Hepatocyte (in vitro differentiated cells): Measurements from ENCODE around the gene MPZL2. TPM values are rescaled to one million over a fixed set of nuclear protein-coding genes. Genes with fewer than 3 reads are reported as not detected.
"Not testable (repeated sequence)": the region's sequence is repeated elsewhere in the genome, so short reads cannot be mapped to it uniquely, and the experiment has no call there.

Experiments
- DNase-seq: peaks from one replicate; pipeline ENCODE4 v3.0.0-alpha.2; 2016; ENCODE audit warnings: low spot score
- H2AFZ ChIP-seq: fragments of 200-600 bp; sonication (generic); 2 replicates; pipeline ENCODE4 v1.6.0; 2016; ENCODE audit warnings: antibody characterized with exemption, mild to moderate bottlenecking
- H3K27ac ChIP-seq: fragments of 200-600 bp; sonication (generic); 2 replicates; pipeline ENCODE4 v1.5.1; 2016; ENCODE audit warnings: mild to moderate bottlenecking
- H3K27me3 ChIP-seq: fragments of 200-600 bp; sonication (generic); 2 replicates; pipeline ENCODE4 v1.6.1; 2016
- H3K36me3 ChIP-seq: fragments of 200-600 bp; sonication (generic); replicated peaks from 2 replicates; pipeline ENCODE4 v1.5.1; 2016; ENCODE audit warnings: low read depth; ENCODE audit not compliant: insufficient read depth
- H3K4me1 ChIP-seq: fragments of 200-600 bp; sonication (generic); 2 replicates; pipeline ENCODE4 v1.5.1; 2016; ENCODE audit warnings: mild to moderate bottlenecking, moderate library complexity; ENCODE audit not compliant: insufficient read depth
- H3K4me2 ChIP-seq: fragments of 200-600 bp; sonication (generic); 2 replicates; pipeline ENCODE4 v1.6.0; 2016
- H3K4me3 ChIP-seq: fragments of 200-600 bp; sonication (generic); 2 replicates; pipeline ENCODE4 v1.5.1; 2016; ENCODE audit warnings: mild to moderate bottlenecking
- H3K79me2 ChIP-seq: fragments of 200-600 bp; sonication (generic); 2 replicates; pipeline ENCODE4 v1.6.0; 2017; ENCODE audit warnings: mild to moderate bottlenecking
- H3K9me2 ChIP-seq: fragments of 200-600 bp; sonication (generic); replicated peaks from 2 replicates; pipeline ENCODE4 v1.6.0; 2017; ENCODE audit warnings: mild to moderate bottlenecking; ENCODE audit not compliant: insufficient read depth
- H3K9me3 ChIP-seq: fragments of 200-600 bp; sonication (generic); 2 replicates; pipeline ENCODE4 v1.5.1; 2016; ENCODE audit warnings: low read depth, mild to moderate bottlenecking
- H4K20me1 ChIP-seq: fragments of 200-600 bp; sonication (generic); 2 replicates; pipeline ENCODE4 v1.6.0; 2016; ENCODE audit warnings: mild to moderate bottlenecking; ENCODE audit not compliant: insufficient read depth, poor library complexity, severe bottlenecking
- EZH2 ChIP-seq: fragments of 200-600 bp; sonication (generic); IDR thresholded peaks from 2 replicates; pipeline ENCODE4 v1.6.1; 2016; ENCODE audit warnings: antibody characterized with exemption, mild to moderate bottlenecking, borderline replicate concordance
- EZH2phosphoT487 ChIP-seq: fragments of 200-600 bp; sonication (generic); IDR thresholded peaks from one replicate; pipeline ENCODE4 v1.6.1; 2018; ENCODE audit warnings: antibody characterized with exemption, mild to moderate bottlenecking, low read depth, moderate library complexity; ENCODE audit not compliant: unreplicated experiment, severe bottlenecking
- WGBS: methylation state at CpG from one replicate; pipeline ENCODE4 v1.1.6; 2016; ENCODE audit warnings: low lambda C conversion rate; ENCODE audit errors: missing lambda C conversion rate; 5-methylcytosine and 5-hydroxymethylcytosine counted together
- polyA plus RNA-seq: library from polyadenylated mRNA; unstranded; fragments of >200 nt; fragmentation: Nextera tagmentation; extraction: Ambion mirVana; gene quantifications from 2 replicates; pipeline ENCODE4 v1.2.1, GENCODE V29; 2016
- total RNA-seq: library from RNA; depleted of rRNA; stranded (reverse); fragments of >200 nt; gene quantifications from 2 replicates; pipeline ENCODE4 v1.2.3, GENCODE V29; 2014
- TF ChIP-seq, protein P1 (sequence below): fragments of 200-600 bp; sonication (generic); IDR thresholded peaks from 2 replicates; pipeline ENCODE4 v1.5.1; 2016; ENCODE audit warnings: antibody characterized with exemption, mild to moderate bottlenecking; ENCODE audit not compliant: poor library complexity

The MPZL2 gene
- total and polyA plus RNA-seq, 2 experiments from 2014 or later: 47.2 to 48.0 TPM

DNA sequence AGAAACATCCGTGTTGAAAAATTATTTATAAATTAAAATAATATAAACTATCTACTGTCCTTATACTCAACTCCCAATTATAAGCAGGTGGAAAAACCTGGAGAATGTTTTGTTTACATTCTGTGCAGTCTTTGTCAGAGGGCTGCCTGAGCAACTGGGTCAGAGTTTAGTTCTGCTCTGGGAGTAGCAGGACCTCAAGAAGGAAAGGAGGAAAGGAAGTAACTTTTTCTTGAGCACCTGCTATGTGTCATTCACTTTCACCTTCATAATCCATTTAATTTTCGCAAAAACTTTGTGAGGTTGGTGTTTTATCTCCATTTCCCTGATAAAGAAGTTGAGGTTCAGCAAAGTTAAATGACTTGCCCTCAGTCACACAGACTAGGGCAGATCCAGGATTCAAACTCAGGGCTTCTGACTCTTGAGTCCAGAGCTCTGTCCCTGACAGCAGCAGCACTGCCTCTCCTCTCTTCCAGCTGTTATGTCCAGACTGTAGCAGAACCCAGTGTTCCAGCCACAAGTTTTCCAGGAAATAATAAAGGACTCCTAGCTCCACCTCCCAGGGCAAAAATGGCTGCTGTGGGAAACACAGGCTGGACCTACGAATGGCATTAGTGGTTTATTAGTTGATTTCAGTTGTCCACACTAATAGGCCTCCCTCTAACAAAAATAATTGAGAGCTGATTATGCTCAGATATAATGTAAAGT, 46.8 kb upstream of the MPZL2 start:
- Histone ChIP-seq H3K27me3 (no peaks in the 10 kb centered on the region), H3K4me3 (no peak overlapping the region), H3K79me2 (no peaks in the 10 kb centered on the region), H3K27ac (no peak overlapping the region), H3K9me2 (no peaks in the 10 kb centered on the region), H2AFZ (no peak overlapping the region), H3K36me3 (no peaks in the 10 kb centered on the region), H4K20me1 (no peaks in the 10 kb centered on the region), H3K4me1 (peaks cover 14% of the 10 kb centered on the region), H3K4me2 (no peak overlapping the region), H3K9me3 (no peaks in the 10 kb centered on the region)
- TF ChIP-seq, protein P1, sequence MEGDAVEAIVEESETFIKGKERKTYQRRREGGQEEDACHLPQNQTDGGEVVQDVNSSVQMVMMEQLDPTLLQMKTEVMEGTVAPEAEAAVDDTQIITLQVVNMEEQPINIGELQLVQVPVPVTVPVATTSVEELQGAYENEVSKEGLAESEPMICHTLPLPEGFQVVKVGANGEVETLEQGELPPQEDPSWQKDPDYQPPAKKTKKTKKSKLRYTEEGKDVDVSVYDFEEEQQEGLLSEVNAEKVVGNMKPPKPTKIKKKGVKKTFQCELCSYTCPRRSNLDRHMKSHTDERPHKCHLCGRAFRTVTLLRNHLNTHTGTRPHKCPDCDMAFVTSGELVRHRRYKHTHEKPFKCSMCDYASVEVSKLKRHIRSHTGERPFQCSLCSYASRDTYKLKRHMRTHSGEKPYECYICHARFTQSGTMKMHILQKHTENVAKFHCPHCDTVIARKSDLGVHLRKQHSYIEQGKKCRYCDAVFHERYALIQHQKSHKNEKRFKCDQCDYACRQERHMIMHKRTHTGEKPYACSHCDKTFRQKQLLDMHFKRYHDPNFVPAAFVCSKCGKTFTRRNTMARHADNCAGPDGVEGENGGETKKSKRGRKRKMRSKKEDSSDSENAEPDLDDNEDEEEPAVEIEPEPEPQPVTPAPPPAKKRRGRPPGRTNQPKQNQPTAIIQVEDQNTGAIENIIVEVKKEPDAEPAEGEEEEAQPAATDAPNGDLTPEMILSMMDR: no peak
- TF ChIP-seq EZH2: no peak
- no peak for TF ChIP-seq EZH2phosphoT487
- WGBS: 76% methylated on average over 3 of the region's 3 CpGs
- peak; percentile 11 for DNase-seq

GRCh38 chr11:118310271-118310670, 46.2 kb upstream of the MPZL2 start:
- WGBS: 93% methylated on average over 3 of the region's 3 CpGs
- no peak for DNase-seq
- no peak overlapping the region for H2AFZ ChIP-seq

GRCh38 chr11:118308995-118309528, 45.0 kb upstream of the MPZL2 start:
- not testable (repeated sequence) for H4K20me1 ChIP-seq, H3K79me2 ChIP-seq, H3K4me1 ChIP-seq, H3K27ac ChIP-seq, H3K4me3 ChIP-seq, H3K9me2 ChIP-seq, H3K27me3 ChIP-seq, H3K4me2 ChIP-seq, H2AFZ ChIP-seq, H3K36me3 ChIP-seq, DNase-seq, H3K9me3 ChIP-seq
- WGBS: 91% methylated on average over 5 of the region's 5 CpGs

More at GRCh38 chr11:118310271-118310670, 46.2 kb upstream of the MPZL2 start:
- Histone ChIP-seq H3K79me2 (no peaks in the 10 kb centered on the region), H4K20me1 (no peaks in the 10 kb centered on the region), H3K4me2 (no peak overlapping the region), H3K27me3 (no peaks in the 10 kb centered on the region), H3K9me3 (no peaks in the 10 kb centered on the region), H3K36me3 (no peaks in the 10 kb centered on the region), H3K27ac (no peak overlapping the region), H3K4me3 (no peak overlapping the region), H3K4me1 (peaks cover 9% of the 10 kb centered on the region), H3K9me2 (no peaks in the 10 kb centered on the region)
- TF ChIP-seq EZH2 (no peak), EZH2phosphoT487 (no peak)
- TF ChIP-seq, protein P1: no peak

GRCh38 chr11:118306556-118306955, 42.5 kb upstream of the MPZL2 start:
- Histone ChIP-seq H3K4me3 (no peak overlapping the region), H3K4me2 (no peak overlapping the region), H3K27me3 (peaks cover 11% of the 10 kb centered on the region), H3K27ac (no peak overlapping the region), H4K20me1 (no peaks in the 10 kb centered on the region), H3K79me2 (no peaks in the 10 kb centered on the region), H3K4me1 (no peaks in the 10 kb centered on the region), H2AFZ (no peak overlapping the region), H3K9me3 (no peaks in the 10 kb centered on the region), H3K36me3 (no peaks in the 10 kb centered on the region), H3K9me2 (no peaks in the 10 kb centered on the region)
- TF ChIP-seq, protein P1: no peak
- TF ChIP-seq EZH2phosphoT487 (no peak), EZH2 (no peak)
- DNase-seq: no peak
- WGBS: 90% methylated on average over 2 of the region's 2 CpGs
